Stimulated activated CD4-positive, alpha-beta T cell treated with anti-CD3 and anti-CD28 coated beads, Interleukin-15, amount 100 ng/mL, for 24 hours (primary cell): ENCODE data around the gene CARD19.
A peak's percentile ranks its signal among the peaks of the same experiment; 100 is the strongest.
"Not testable (repeated sequence)": the region's sequence is repeated elsewhere in the genome, so short reads cannot be mapped to it uniquely, and the experiment has no call there.

Experiments used
- DNase-seq: peaks from one replicate; pipeline ENCODE4 v3.0.0-alpha.2; 2020

Gene CARD19

DNA sequence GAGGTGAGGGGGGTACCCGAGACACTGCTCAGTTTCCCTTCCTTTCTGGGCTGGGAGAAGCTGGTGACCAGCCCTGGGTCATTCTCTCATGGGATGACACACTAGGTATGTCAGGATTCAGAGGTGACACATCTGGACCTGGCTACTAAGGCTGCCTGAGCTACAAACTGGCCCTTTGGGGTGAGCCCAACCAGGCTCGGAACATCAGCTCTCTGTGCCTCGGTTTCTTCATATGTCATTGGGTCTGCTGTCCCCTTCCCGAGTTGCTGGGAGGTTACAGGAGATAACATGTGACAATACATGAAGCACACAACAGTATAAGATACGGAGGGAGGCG, 11.8 kb downstream of the CARD19 start:
- DNase-seq = no peak

DNA sequence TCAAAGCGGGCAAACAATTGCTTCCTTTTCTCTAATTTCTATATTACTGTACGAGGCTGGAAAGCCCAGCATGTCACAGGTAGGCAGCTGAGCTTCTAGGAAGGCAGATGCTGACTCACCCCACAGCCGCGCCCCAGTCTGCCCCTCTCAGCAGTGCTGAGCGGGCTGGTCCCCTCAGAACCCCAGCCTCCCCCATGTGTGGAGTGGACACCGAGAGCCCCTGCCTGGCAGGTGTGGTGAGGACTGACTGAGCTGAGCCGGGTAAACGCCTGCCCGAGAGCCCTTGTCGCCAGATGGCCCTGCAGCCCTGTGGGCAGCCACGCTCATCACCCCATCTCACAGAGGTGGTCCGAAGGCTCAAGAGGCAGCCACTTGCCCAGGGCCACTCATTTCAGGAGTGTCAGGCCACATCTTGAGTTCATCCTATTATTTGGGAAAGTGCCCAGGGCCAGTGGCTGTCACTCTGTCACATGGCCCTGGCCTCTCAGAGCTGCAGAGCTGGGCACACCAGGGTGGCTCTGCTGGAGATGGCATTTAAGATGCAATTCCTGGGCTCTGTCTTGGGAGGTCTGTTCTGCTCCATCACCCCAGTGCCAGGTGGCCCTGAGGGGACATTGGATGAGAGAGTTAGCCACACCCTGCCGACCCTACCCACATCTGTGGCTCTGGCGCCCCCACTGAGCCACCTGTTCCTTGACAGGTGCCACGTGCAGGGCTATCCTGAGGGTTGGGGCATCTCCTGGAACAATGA, 12.4 kb downstream of the CARD19 start:
- peak; percentile 72 for DNase-seq

DNA sequence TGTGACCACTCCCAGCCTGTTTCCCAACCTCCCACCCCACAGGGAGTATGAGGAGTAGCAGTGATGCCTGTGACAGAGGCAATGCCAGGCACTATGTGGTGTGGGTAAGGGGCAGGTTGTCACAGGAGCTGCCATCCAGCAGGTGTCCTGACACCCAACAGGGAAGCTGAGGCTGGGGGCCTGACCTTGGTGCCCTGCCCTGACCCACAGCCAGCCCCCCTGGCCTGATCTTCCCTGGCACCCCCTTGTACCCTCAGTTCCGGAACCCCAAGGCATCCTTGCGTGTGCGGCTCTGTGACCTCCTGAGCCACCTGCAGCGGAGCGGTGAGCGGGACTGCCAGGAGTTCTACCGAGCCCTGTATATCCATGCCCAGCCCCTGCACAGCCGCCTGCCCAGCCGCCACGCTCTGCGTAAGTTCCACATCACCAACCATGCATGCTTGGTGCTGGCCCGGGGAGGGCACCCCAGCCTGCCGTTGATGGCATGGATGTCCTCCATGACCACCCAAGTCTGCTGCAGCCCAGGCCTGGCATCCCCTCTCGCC, 14.4 kb downstream of the CARD19 start:
- DNase-seq = no peak

DNA sequence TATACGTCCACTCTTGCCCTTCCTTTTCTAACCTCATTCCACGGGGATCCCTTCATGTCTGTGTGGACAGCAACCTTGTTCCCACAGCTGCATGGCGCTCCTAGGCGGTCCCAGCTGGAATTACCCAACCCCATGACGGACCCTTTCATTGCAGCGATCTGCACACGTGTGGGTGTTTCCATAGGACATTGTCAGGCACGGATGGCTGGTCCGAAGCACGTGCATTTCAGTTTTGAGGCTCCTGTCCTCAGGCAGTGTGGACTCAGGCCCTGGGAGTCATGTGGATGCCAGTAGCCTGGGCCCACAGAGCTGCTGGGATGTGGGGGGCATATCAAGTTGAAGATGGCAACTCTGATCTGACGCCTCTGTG, 15.0 kb downstream of the CARD19 start:
- no peak for DNase-seq

DNA sequence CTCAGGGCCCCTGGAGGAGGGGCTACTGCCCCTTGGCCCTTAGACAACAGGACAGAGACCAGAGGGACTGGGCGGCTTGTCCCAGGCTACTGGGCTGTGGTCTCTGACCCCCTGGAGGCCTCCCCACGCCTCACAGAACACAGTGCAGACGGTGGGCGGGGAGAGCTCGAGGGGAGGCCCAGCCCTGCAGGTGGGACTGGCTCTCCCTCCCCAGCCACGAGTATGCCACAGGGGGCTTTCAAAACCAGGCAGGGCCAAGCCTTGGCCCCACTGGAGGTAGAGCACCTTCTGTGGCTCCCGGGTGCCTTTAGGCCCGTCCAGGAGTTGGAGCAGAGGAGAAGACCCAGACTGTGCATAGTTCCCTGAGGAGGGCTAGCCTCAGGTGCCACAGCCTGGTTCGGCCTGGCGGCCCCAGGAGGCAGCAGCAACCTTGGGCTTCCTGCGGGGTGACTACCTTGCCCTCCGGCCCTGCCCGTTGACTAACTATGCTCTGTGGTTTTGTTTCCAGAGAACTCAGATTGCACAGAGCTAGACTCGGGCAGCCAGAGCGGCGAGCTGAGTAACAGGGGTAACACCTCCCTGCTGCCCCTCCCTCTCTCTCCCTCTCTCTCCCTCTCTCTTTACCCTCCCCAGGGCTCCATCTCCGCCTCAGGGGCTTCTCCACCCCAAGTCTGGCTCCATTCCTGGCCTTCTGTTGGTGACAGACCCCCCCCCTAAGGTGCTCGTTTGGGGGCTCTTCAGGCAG, 15.5 kb downstream of the CARD19 start:
- no peak for DNase-seq

DNA sequence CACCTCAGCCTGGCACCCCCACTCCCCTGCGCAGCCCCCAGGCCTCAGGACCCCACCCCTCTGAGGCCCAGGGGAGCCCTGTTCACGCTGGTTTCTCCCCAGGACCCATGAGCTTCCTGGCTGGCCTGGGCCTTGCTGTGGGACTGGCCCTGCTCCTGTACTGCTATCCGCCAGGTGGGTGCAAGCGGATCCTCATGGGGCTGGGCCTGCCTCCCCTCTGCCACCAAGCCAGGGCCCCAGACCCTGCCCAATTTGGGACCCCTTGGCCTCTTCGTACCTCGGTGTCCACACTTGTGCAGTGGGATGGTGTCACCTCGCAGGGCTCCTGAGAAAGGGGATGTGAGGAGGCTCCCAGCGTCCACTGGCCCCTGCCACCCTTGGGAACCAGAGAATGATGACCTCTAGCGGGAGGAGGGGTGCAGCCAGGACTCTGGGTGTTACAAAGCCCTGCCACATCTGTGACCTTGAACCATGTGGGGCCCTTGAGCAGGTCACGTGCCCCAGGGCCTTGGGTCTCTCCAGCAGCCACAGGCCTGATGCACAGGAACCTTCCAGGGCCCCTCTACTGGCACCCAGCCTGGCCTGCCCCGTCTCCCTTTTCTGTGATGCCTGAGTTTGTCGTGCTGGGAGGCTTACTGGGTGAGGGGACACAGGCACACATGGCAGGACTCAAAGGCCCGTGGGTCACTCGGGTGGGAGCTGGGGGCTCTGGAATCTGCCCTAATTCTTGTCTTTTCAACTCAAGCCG, 16.3 kb downstream of the CARD19 start:
- DNase-seq = no peak

DNA sequence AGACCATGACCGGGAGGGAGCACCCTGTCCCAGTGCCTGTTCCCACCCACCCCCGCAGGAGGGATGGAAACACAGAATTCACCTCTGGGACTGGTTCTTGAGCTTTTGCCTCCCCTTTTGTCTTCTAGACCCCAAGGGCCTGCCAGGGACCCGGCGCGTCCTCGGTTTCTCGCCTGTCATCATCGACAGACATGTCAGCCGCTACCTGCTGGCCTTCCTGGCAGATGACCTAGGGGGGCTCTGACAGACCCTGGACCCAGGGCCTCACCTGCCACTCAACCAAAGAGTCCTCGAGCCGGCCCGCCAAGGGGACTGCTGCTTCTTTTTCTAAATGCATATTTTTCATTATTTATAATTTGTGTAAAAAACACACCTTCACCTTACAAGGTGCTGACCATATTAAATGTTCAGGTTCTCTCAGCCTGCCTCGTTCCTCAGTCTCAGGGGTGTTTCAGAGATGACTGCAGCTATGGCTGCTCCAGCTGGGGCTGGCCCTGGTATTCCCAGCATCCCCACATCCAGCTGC, 16.9 kb downstream of the CARD19 start:
- no peak for DNase-seq

DNA sequence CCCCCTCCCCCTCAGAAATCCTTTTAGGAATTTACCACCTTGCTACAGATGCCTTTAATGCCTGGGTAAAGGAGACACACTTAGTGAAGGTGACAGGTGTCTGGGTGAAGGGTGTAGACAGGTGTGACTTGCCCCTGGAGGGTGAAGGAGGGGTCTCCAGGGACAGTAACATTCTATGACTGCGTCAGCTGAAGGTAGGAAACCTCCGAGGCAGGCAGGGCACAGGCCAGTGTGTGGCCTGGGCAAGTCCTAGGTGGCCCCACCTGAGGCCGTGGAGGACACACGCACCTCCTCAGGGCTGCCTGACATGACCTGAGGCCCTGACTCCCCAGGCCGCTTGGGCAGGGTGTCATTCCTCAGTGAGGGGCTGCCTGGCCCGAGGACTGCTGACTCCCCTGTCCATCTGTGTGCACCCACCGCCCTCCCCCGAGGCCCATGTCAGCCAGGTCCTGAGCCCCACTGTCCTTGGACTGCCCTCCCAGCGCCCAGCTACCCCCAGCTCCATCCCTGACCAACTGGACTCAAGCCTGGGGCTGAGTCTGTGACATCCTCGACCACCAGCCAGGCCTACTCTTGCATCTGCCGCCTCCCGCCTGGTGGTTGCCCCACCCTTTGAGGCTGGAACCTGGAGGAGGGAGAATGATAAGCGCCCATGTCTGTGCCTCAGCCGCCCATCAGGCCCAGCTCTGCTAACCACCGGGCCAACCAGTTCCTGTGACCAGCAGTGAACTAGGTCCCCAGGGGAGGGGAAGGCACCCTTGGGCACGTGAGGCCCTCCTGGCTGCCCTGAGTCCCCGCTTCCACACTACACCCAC, 18.4 kb downstream of the CARD19 start:
- DNase-seq = no peak

DNA sequence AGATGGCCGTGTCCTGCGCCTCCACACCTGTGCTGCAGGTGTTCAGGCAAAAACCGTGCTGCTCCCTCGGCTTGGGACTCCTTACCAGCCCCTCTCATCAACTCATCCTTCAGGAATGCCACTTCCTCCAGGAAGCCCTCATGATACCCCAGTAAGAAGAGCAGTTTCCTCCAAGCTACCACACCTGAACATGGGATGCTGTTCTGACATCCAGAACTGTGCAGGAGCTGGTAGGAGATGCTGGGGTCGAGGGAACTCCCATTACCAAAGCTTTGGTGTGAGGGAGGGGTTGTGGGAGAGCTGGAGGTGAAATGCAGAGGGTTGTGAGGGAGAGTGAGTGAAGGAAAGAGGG, 18.9 kb downstream of the CARD19 start:
- no peak for DNase-seq

DNA sequence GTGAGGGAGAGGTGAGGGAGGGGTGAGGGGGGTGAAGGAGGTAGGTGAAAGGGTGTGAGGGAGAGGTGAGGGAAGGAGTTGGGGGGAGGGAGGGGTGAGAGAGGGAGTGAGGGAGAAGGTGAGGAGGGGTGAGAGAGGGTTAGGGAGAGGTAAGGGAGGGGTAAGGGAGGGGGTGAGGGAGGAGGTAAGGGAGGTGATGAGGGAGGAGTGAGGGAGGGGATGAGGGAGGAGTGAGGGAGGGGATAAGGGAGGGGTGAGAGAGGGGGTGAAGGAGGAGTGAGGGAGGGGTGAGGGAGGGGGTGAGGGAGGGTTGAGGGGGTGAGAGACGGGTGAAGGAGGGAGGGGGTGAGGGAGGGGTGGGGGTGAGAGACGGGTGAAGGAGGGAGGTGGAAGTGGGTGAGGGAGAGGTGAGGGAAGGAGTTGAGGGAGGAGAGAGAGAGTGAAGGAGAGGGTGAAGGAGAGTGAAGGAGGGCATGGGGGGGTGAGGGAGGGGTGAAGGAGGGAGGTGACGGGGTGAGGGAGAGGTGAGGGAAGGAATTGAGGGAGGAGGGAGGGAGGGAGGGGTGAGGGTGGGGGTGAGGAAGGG, 19.6 kb downstream of the CARD19 start:
- no peak for DNase-seq

DNA sequence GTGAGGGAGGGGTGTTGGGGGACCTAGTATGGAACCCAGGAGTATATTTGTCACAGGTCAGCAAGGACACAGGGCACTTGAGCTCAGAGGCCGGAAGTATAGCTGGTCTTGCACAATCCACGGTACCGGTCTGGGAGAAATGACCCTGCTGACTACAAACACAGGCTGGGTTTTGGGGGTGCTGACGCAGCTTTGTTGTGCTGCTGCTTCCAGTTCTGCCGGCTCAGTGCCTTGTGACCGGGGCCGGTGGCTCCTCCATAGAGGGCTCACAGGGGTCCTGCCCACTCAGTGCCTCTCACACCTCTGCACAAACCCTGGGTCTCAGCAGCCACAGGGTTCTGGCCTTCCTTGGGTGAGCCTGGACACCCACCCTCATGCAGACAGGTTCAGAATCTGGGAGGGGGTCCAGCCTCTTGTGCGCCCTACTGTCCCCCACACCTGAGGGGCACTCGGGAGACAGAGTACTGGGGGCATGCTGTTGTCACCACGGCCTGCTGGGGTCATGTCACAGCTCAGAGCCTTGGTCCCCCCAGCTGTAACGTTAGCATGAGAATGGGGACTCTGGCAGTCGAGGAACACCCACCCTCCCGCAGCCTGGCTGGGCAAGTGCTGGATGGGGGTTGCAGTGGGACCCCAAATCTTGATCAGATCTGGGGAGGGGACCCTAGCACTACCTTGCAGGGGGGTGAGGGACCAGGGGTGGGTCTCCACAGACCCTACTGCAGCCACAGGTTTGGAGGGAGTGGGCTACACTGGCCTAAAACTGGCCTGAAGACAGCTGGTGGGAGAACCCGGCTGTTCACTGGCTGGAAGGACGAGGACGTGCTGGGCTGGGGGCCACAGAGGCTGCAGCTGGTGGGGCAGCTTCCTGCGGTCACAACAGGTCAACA, 20.3 kb downstream of the CARD19 start:
- no peak for DNase-seq

DNA sequence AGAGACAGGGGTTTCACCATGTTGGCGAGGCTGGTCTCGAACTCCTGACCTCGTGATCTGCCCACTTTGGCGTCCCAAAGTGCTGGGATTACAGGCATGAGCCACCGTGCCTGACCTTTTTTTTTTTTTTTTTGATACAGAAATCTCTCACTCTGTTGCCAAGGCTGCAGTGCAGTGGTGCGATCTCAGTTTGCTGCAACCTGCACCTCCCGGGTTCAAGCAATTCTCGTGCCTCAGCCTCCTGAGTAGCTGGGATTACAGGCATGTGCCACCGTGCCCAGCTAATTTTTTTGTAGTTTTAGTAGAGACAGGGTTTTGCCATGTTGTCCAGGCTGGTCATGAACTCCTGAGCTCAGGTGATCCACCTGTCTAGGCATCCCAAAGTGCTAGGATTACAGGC, 21.5 kb downstream of the CARD19 start:
- DNase-seq = not testable (repeated sequence)

DNA sequence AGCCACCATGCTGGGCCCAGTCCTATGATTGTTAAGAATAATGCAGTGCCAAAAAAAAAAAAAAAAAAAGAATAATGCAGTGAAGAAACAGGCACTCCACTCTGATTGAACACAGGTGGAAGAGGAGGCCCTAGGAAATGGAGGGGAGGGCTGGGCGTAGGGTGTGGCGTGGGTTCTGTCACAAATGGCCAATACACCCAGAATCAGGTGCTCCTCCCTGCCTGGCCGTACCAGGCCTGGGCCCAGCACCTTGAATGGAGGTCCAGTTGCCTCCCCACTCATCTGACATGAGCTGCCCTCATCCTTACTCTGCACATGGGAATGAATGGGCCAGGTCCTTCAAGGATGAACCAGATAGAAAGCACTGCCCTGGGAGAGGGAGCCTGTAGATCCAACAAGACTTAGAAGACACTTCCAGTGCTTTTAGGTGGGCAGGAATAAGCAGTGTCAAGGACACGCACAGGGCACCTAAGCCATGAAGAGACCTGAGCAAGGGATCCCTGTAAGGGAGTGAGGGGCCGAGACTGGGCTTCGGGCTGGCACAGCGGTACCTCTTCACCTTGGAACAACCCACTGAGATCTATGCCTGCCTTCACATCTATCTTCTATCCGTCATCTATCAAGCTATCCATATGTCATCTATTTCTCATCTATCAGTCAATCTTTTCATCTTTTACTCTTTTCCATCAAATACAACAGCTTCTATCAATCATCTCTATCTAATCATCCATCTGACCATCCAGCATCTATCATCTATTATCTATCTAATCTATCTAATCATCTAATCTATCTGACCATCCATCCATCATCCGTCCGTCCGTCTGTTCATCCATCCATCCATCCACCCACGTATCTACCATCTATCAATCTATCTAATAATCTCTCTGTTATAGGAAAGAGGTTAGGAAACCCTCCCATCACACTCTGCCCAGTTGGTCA, 22.2 kb downstream of the CARD19 start:
- DNase-seq = no peak

DNA sequence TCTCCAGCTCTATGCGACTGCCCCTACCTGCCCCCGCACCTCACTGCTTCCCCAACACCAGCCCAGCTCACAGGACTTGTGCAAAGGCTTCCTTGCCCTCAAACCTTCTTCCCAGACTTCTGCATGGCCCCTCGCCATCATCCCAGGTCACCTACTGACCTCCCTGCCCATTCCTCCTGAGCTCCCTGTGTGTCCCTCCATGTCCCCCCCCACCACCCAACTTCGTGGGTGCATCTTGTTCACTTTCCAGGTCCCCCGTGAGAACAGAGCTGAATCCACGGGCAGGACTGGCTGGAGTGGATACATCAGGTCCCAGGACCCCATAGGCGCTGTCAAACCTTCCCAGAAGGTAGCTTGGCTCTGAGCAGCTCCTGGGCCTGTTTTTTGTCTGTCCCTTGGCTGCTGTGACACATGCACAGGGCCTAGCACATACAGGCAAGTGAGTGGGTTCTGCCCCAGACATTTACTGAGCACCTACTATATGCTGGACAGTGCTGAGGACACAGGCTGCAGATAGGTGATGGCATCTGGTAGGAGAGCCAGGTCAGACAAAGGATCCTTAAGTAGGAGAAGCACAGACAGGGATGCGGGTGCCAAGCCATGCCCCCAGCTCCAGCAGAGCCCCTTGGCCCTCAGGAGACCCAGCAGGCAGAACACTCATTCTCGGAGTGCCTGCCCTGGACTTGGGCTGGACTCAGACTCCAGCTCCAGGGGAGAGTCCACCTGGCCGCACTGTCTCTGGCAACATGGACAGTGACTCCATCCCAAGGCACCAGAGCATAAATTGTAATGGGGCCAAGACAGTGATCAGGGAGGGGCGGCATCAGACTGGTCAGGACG, 23.1 kb downstream of the CARD19 start:
- DNase-seq = no peak

DNA sequence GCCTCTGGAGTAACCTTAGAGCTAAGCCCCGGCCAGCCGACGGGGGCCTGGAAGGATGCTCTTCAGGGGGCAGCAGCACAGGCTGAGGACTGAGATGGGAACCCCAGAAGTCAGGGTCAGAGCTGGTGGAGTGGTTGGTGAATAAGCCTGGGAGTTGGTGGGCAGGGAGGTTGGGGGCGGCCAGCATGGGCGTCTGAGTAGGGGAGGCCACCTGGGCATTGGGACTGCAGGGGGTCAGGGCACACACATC, 23.6 kb downstream of the CARD19 start:
- DNase-seq = no peak

DNA sequence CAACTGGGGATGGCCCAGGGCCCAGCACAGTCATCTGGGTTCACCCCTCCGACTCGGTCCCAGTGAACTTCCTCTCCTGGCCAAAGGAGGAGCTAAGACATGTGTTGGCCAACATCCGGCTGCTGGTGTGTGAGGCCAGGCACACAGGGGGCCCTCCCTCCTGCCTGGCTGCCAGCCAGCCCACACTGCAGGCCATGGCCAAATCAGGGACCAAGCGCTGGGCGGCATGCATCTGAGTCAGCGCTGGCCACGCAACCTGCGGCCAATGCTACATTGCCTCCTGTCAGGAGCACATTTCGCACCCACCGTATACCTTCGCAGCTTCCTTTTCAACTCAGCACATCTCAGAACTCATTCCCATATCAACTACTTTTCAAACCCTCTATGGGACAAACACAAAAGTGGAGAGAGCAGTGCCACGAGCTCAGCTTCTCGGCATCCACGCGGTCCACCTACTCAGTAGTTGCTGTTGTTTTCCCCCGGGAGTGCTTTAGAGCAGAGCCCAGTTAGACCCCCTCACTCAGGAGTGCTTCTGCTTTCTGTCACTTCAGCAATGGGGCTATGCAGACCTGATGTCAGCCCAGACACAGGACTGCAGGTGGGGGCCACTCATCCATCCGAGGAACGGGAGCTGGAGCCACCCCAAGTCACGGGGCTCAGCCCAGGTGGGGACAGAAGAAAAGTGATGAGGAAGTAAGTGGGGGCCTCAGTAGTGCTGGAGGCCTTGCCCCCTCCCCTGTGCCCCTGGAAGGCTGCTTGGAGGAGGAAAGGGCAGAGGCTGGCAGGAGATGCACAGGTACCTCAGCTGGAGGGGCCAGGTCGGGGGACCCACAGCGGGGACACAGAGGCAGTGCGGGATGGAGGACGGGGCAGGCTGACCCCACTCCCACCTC, 24.2 kb downstream of the CARD19 start:
- peak; percentile 46 for DNase-seq

DNA sequence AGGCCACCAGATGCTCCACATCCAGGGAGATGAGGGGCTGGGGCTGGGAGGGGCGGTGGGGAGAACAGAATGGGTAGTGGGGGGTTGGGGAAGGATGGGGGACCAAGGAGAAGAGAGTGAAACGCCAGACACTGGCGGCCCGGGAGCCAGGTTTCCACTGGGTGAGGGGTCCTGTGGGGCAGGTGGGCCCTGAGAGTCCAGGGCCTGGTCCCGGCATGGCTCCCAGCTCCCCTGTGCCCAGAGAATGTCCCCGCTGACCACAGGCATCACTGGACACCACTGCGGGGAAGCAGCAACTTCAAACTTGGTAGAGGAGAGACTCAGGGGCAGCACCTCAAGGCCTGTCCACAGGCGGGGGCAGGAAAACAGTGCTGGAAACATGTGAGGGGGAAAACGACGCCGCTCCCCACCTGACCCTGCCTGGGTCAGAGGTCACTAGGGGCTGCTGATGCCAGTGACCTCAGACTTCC, 24.9 kb downstream of the CARD19 start:
- no peak for DNase-seq
